ENCODE results near the gene SPTLC1. TPM values are rescaled to one million over a fixed set of nuclear protein-coding genes. Genes with fewer than 3 reads are reported as not detected.
"Not testable (repeated sequence)": the region's sequence is repeated elsewhere in the genome, so short reads cannot be mapped to it uniquely, and the experiment has no call there.

The SPTLC1 gene
- total RNA-seq, 2 experiments from 2014 or later = 47.7 to 52.5 TPM

GRCh38 chr9:92150501-92151470, 35.6 kb upstream of the SPTLC1 start:
- H3K36me3 Mint-ChIP-seq (ENCODE audit: low read depth); POLR2A ChIA-PET; H3K9me3 Mint-ChIP-seq (ENCODE audit: insufficient read depth); ATAC-seq; H3K4me3 Mint-ChIP-seq; H3K27ac Mint-ChIP-seq; DNase-seq: not testable (repeated sequence)
- H3K4me1 Mint-ChIP-seq (ENCODE audit: low read depth) = peaks cover 18% of the 10 kb centered on the region
- CTCF ChIA-PET = interaction anchor here (4.1 kb wide), 1 partner anchor 11 kb away, joined by 44 read pairs; no protein-coding TSS in a partner anchor
- H3K27me3 Mint-ChIP-seq (ENCODE audit: low read depth) = peaks cover 20% of the 10 kb centered on the region

- Mint-ChIP-seq H3K27ac (no peak overlapping the region), H3K4me3 (no peak overlapping the region), H3K36me3 (ENCODE audit: low read depth) (no peaks in the 10 kb centered on the region), H3K27me3 (ENCODE audit: low read depth) (peaks cover 40% of the 10 kb centered on the region), H3K9me3 (ENCODE audit: insufficient read depth) (no peaks in the 10 kb centered on the region), H3K4me1 (ENCODE audit: low read depth) (peaks cover 23% of the 10 kb centered on the region)
- ATAC-seq (no peak), DNase-seq (no peak)
- ChIA-PET CTCF (interaction anchor here (0.6 to 4.1 kb wide), 3 partner anchors 8 to 115 kb away, joined by 3 to 44 read pairs (median 3); no protein-coding TSS in a partner anchor), POLR2A (interaction anchor here (1.1 kb wide), 1 partner anchor 40 kb away, joined by 3 read pairs; no protein-coding TSS in a partner anchor)
Measured at GRCh38 chr9:92147852-92148180, 32.6 kb upstream of the SPTLC1 start.

- Mint-ChIP-seq H3K36me3 (ENCODE audit: low read depth) (no peaks in the 10 kb centered on the region), H3K27me3 (ENCODE audit: low read depth) (peaks cover 44% of the 10 kb centered on the region), H3K9me3 (ENCODE audit: insufficient read depth) (no peaks in the 10 kb centered on the region), H3K27ac (peak overlapping the region; percentile 79), H3K4me1 (ENCODE audit: low read depth) (peaks cover 23% of the 10 kb centered on the region), H3K4me3 (peak overlapping the region; percentile 23)
- peak; percentile 62 for ATAC-seq
- DNase-seq = no peak
- ChIA-PET POLR2A (no interaction called here), CTCF (interaction anchor here (1.1 to 4.1 kb wide), 3 partner anchors 8 to 66 kb away, joined by 3 to 44 read pairs (median 4); no protein-coding TSS in a partner anchor)
Measured at GRCh38 chr9:92147030-92147851, 32.0 kb upstream of the SPTLC1 start.

- CTCF ChIA-PET = interaction anchor here (1.3 kb wide), 1 partner anchor 8 kb away, joined by 4 read pairs; no protein-coding TSS in a partner anchor
Measured at GRCh38 chr9:92146610-92147009, 31.4 kb upstream of the SPTLC1 start.

GRCh38 chr9:92145784-92146183, 30.6 kb upstream of the SPTLC1 start:
- H3K9me3 Mint-ChIP-seq (ENCODE audit: insufficient read depth); H3K36me3 Mint-ChIP-seq (ENCODE audit: low read depth); POLR2A ChIA-PET; H3K27ac Mint-ChIP-seq; ATAC-seq; H3K4me3 Mint-ChIP-seq; DNase-seq; CTCF ChIA-PET: not testable (repeated sequence)
- H3K27me3 Mint-ChIP-seq (ENCODE audit: low read depth) = peaks cover 52% of the 10 kb centered on the region
- peaks cover 26% of the 10 kb centered on the region for H3K4me1 Mint-ChIP-seq (ENCODE audit: low read depth)

More at GRCh38 chr9:92146610-92147009, 31.4 kb upstream of the SPTLC1 start:
- POLR2A ChIA-PET = no interaction called here
- Mint-ChIP-seq H3K27ac (no peak overlapping the region), H3K27me3 (ENCODE audit: low read depth) (peaks cover 48% of the 10 kb centered on the region), H3K4me1 (ENCODE audit: low read depth) (peaks cover 23% of the 10 kb centered on the region), H3K4me3 (no peak overlapping the region), H3K36me3 (ENCODE audit: low read depth) (no peaks in the 10 kb centered on the region), H3K9me3 (ENCODE audit: insufficient read depth) (no peaks in the 10 kb centered on the region)
- no peak for DNase-seq
- ATAC-seq = no peak

- no peak overlapping the region for H3K27ac Mint-ChIP-seq
- peaks cover 26% of the 10 kb centered on the region for H3K4me1 Mint-ChIP-seq (ENCODE audit: low read depth)
- no peak for DNase-seq
- CTCF ChIA-PET = interaction anchor here (1.1 kb wide), 1 partner anchor 492 kb away, joined by 3 read pairs; no protein-coding TSS in a partner anchor
- H3K27me3 Mint-ChIP-seq (ENCODE audit: low read depth) = peaks cover 47% of the 10 kb centered on the region
- no peaks in the 10 kb centered on the region for H3K9me3 Mint-ChIP-seq (ENCODE audit: insufficient read depth)
- H3K36me3 Mint-ChIP-seq (ENCODE audit: low read depth) = no peaks in the 10 kb centered on the region
- POLR2A ChIA-PET = no interaction called here
- ATAC-seq = no peak
- H3K4me3 Mint-ChIP-seq = no peak overlapping the region
Measured at GRCh38 chr9:92142329-92142728, 27.1 kb upstream of the SPTLC1 start.

GRCh38 chr9:92141144-92142129, 26.2 kb upstream of the SPTLC1 start:
- peaks cover 44% of the 10 kb centered on the region for H3K27me3 Mint-ChIP-seq (ENCODE audit: low read depth)
- no peaks in the 10 kb centered on the region for H3K36me3 Mint-ChIP-seq (ENCODE audit: low read depth)
- H3K27ac Mint-ChIP-seq = no peak overlapping the region
- peaks cover 19% of the 10 kb centered on the region for H3K4me1 Mint-ChIP-seq (ENCODE audit: low read depth)
- ChIA-PET POLR2A (interaction anchor here (0.8 kb wide), 1 partner anchor 105 kb away, joined by 3 read pairs; no protein-coding TSS in a partner anchor), CTCF (interaction anchor here (0.5 to 5.3 kb wide), 33 partner anchors 8 to 649 kb away, joined by 3 to 50 read pairs (median 9); partner anchors contain the start of genes CENPP, NOL8 and SPTLC1)
- H3K4me3 Mint-ChIP-seq = peak overlapping the region; percentile 62
- H3K9me3 Mint-ChIP-seq (ENCODE audit: insufficient read depth) = no peaks in the 10 kb centered on the region
- no peak for DNase-seq
- peak; percentile 38 for ATAC-seq

- ATAC-seq (no peak), DNase-seq (no peak)
- Mint-ChIP-seq H3K36me3 (ENCODE audit: low read depth) (no peaks in the 10 kb centered on the region), H3K4me1 (ENCODE audit: low read depth) (peaks cover 15% of the 10 kb centered on the region), H3K27me3 (ENCODE audit: low read depth) (peaks cover 43% of the 10 kb centered on the region), H3K9me3 (ENCODE audit: insufficient read depth) (no peaks in the 10 kb centered on the region), H3K27ac (no peak overlapping the region), H3K4me3 (peak overlapping the region; percentile 62)
- ChIA-PET CTCF (interaction anchor here (0.7 to 5.3 kb wide), 52 partner anchors 9 to 650 kb away, joined by 3 to 50 read pairs (median 7); partner anchors contain the start of genes CENPP, NOL8 and SPTLC1), POLR2A (interaction anchor here (0.8 kb wide), 1 partner anchor 106 kb away, joined by 3 read pairs; no protein-coding TSS in a partner anchor)
Measured at GRCh38 chr9:92140754-92141143, 25.5 kb upstream of the SPTLC1 start.

GRCh38 chr9:92140074-92140753, 25.0 kb upstream of the SPTLC1 start:
- H3K4me3 Mint-ChIP-seq = no peak overlapping the region
- ATAC-seq = peak; percentile 66
- CTCF ChIA-PET = interaction anchor here (0.7 to 5.3 kb wide), 59 partner anchors 9 to 656 kb away, joined by 3 to 50 read pairs (median 6); partner anchors contain the start of genes CENPP, NOL8 and SPTLC1

GRCh38 chr9:92138960-92139540, 23.8 kb upstream of the SPTLC1 start:
- Mint-ChIP-seq H3K27me3 (ENCODE audit: low read depth) (peaks cover 34% of the 10 kb centered on the region), H3K4me1 (ENCODE audit: low read depth) (peaks cover 11% of the 10 kb centered on the region)
- CTCF ChIA-PET = interaction anchor here (0.6 to 5.3 kb wide), 50 partner anchors 8 to 657 kb away, joined by 3 to 50 read pairs (median 6); partner anchors contain the start of genes CENPP, NOL8 and SPTLC1
- H3K4me3 Mint-ChIP-seq; H3K27ac Mint-ChIP-seq; ATAC-seq; DNase-seq; POLR2A ChIA-PET; H3K36me3 Mint-ChIP-seq (ENCODE audit: low read depth); H3K9me3 Mint-ChIP-seq (ENCODE audit: insufficient read depth): not testable (repeated sequence)

More at GRCh38 chr9:92140074-92140753, 25.0 kb upstream of the SPTLC1 start:
- Mint-ChIP-seq H3K36me3 (ENCODE audit: low read depth) (no peaks in the 10 kb centered on the region), H3K4me1 (ENCODE audit: low read depth) (peaks cover 10% of the 10 kb centered on the region), H3K27me3 (ENCODE audit: low read depth) (peaks cover 38% of the 10 kb centered on the region), H3K9me3 (ENCODE audit: insufficient read depth) (no peaks in the 10 kb centered on the region), H3K27ac (no peak overlapping the region)
- peak; percentile 80 for DNase-seq
- POLR2A ChIA-PET = interaction anchor here (0.8 kb wide), 2 partner anchors 106 to 299 kb away, joined by 3 read pairs; no protein-coding TSS in a partner anchor
